Measurements from ENCODE around the gene SELENON. TPM values are rescaled to one million over a fixed set of nuclear protein-coding genes. Genes with fewer than 3 reads are reported as not detected.
A peak's percentile ranks its signal among the peaks of the same experiment; 100 is the strongest.

Gene SELENON
- total RNA-seq (2012; rRNA removed) (9.1 and 10.0 TPM in 2 replicates), polyA plus RNA-seq (2012; rRNA removed) (86.4 and 114 TPM in 2 replicates), Bru-seq, nascent RNA (percentile 76 among the genes with signal in this experiment), BruChase-seq, experiment 1, labeled RNA remaining after a 6-hour chase (percentile 89 among the genes with signal in this experiment), BruChase-seq, experiment 2, labeled RNA remaining after a 2-hour chase (percentile 83 among the genes with signal in this experiment)
- polyA plus RNA-seq (2012; cell fraction: cytosol; rRNA removed), result 67.8 and 132 TPM in 2 replicates
- 82.8 and 113 TPM in 2 replicates for polyA plus RNA-seq (2012; cell fraction: nucleus; rRNA removed; ENCODE audit: low replicate concordance)
- long read RNA-seq, partial matches to known transcripts, result 50 of 50 reads
- long read RNA-seq, other reads (novel, unspliced or antisense), result 0 of 50 reads

GRCh38 chr1:25799935-25800702 lies at the start of gene SELENON:
Gene SELENON (plus strand): TSS chr1:25800193. CDS start chr1:25800231, 38 bp downstream.
- ChIA-PET CTCF (no interaction called here), POLR2A (ENCODE audit: unreplicated experiment) (no interaction called here)
- Histone ChIP-seq H3K56ac (ENCODE audit: extremely low read depth, insufficient read depth, low read length) (no peak within 1 kb of the TSS), H3K18ac (ENCODE audit: low read depth, low read length) (peak within 1 kb of the TSS; percentile 55; the same call in 1 of the 2 replicates), H2BK5ac (ENCODE audit: low read depth, low read length, poor library complexity, severe bottlenecking) (peak within 1 kb of the TSS; percentile 75), H3K9ac (ENCODE audit: low read depth, low read length) (peak within 1 kb of the TSS; percentile 97), H2AK5ac (ENCODE audit: low read depth, low read length) (peak within 1 kb of the TSS; percentile 37), H3K9me1 (ENCODE audit: insufficient read depth, low read length) (peaks cover 9% of the 10 kb centered on the region), H2BK120ac (ENCODE audit: low read depth, low read length) (peak within 1 kb of the TSS; percentile 82), H3K27me3 (ENCODE audit: control insufficient read depth, insufficient read depth, low read length) (no peaks in the 10 kb centered on the region), H4K91ac (ENCODE audit: insufficient read depth, low read depth, low read length) (peak within 1 kb of the TSS; percentile 87), H2BK20ac (ENCODE audit: low read depth, low read length) (no peak within 1 kb of the TSS), H4K5ac (ENCODE audit: low read depth, low read length) (peak within 1 kb of the TSS; percentile 59), H3K4me1 (ENCODE audit: control insufficient read depth, insufficient read depth, low read length) (peaks cover 9% of the 10 kb centered on the region), H4K8ac (ENCODE audit: low read depth in 2 of 2, low read length in 2 of 2) (peak within 1 kb of the TSS; percentile 84 to 96), H3K36me3 (ENCODE audit: control insufficient read depth, insufficient read depth, low read length) (peaks cover under 1% of the 10 kb centered on the region; the same call in 1 of the 2 replicates), H2AK9ac (replicated peaks; ENCODE audit: low read depth, low read length, poor library complexity) (peak within 1 kb of the TSS; percentile 70), H3K4me2 (ENCODE audit: low read depth, low read length) (peak within 1 kb of the TSS; percentile 91), H3K27ac (ENCODE audit: insufficient read depth, low read length) (peak within 1 kb of the TSS; percentile 86), H4K20me1 (ENCODE audit: insufficient read depth, low read length) (0 out of 2 replicates have a peak, but pooled peaks cover 4% of the 10 kb centered on the region), H3K4ac (ENCODE audit: low read depth, low read length) (peak within 1 kb of the TSS; percentile 84), H3K4me3 (ENCODE audit: insufficient read depth, low read depth, low read length) (peak within 1 kb of the TSS; percentile 87), H3K79me1 (ENCODE audit: low read depth in 1 of 2, low read length in 2 of 2) (peaks cover 27 to 38% of the 10 kb centered on the region in 2 experiments), H3K14ac (replicated peaks; ENCODE audit: low read depth, low read length) (peak within 1 kb of the TSS; percentile 73), H3K23ac (ENCODE audit: low read depth, low read length) (peak within 1 kb of the TSS; percentile 93), H3K9me3 (ENCODE audit: control insufficient read depth, insufficient read depth, low read length) (no peaks in the 10 kb centered on the region), H2AFZ (replicated peaks; ENCODE audit: low read length, poor library complexity) (peak within 1 kb of the TSS; percentile 96), H2BK15ac (ENCODE audit: low read depth, low read length) (peak within 1 kb of the TSS; percentile 37; the same call in 2 of the 3 replicates)
- BruUV-seq (replicated peaks), result no TSS peak
- DNase-seq (peak; percentile 28), ATAC-seq (ENCODE audit: low read depth) (peak; percentile 84)
- intact Hi-C loops (cut with micrococcal nuclease), result loop anchor here (5.0 kb wide), 1 partner anchor 88 kb away; no protein-coding TSS in a partner anchor
- TF ChIP-seq POLR2A (IDR thresholded peaks at IDR 0.05; ENCODE audit: low read depth, low read length), result no peak
- dilution Hi-C loops (cut with HindIII; ENCODE audit: low sequenced_read_pairs, unreplicated experiment), result no loop called here
- in situ Hi-C loops (cut with MboI; ENCODE audit: low sequenced_read_pairs), result loop anchor here (25.0 kb wide), 2 partner anchors 388 to 563 kb away; partner anchors contain the start of genes RHCE, RSRP1 and SYF2
- 0% methylated on average over 39 of the region's 91 CpGs; no CpG with 5 or more reads in 1 of the 2 experiments for WGBS, 2 experiments (ENCODE audit: extremely low coverage in 2 of 2, insufficient read length in 1 of 2)
